Right kidney (tissue), 1 donor: Measurements from ENCODE around the gene CREBBP.

ENCODE experiments used
- DNase-seq: peaks from one replicate; pipeline ENCODE4 v3.0.0-alpha.2; 2016

Gene CREBBP

DNA sequence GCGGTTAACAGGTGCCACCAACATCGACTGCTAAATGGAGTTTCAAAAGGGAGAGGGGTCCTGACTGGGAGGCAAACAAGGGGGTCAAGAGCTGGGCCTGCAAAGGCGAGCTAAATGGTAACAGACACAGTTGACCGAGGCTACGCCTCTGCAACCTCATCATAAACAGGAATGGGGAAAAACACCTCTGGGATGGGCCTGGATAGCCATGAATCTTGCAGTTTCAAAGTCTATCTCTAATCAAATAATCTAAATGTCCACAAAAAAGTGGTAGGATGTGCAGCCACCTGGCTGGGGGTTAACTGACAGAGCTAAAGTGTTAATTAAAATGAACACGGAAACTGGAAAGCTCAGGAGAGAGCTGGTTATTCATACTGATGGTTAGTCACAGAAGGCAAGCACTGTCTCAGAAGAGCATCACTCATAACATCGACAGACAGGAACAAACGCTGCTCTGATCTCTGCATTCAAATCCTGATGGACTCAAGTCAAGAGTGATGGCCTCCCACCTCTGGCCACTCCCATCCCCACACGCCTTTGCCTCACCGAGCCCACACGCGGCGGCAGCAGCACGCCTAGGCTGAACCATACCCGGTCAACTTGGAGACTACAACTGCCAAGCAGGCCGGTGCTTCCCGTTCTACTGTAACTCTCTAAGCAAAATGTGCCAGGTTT, 56.3 kb downstream of the CREBBP start:
- DNase-seq: no peak

- DNase-seq: no peak
These were observed 57.1 kb downstream of the CREBBP start for GRCh38 chr16:3823427-3823826.

DNA sequence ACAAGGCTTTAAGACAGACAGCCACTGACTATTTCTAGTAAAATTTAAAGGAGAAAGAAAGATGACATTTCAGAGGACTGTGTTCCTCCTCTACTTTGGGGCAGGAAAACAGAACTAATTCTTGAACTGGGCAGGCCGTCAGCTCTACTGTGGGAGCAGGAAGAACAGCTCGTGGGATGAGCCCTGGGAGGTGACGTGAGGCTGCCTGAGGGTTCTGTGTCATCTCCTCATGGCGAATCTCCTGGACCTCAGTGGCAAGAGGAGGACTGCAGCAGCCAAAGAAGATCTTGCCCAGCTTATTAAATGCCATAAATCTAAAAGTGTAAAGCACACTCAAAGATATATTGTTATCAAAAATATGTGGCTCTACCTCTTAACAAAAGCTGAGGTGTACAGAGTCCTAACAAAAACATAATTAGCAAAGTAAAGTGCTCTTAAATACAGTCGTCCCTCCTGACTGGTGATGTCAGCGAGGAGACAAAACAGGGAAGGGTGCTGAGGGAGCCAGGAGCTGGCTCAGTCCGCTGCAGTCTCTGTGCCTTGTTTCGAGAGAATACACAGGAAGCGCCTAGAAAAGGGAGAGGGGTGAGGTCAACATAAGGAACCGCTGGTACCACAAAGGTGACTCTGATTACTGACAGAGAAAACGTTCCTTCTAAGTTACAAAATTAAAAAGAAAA, 58.0 kb downstream of the CREBBP start:
- DNase-seq: no peak

DNA sequence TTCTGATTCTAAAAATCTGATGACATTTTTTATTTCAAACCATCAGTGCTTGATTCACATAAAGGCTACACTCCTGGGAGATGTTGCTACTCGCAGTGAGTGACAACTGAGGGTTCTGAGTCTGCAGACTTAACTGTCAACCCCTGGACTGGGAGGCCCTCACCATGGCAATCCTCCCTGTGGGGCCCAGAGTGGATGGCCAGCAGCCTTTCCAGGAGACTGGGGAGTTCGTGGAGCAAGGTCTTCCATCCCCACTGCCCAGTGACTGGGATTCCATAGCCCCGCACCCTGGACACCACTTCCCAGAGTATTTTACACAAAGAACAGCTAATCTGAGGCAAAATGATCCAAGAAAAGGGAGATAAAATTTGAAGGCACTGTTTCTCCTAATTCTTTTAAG, 59.3 kb downstream of the CREBBP start:
- DNase-seq: no peak

- peak; percentile 8 for DNase-seq
These were observed 60.5 kb downstream of the CREBBP start for GRCh38 chr16:3819746-3820724.

DNA sequence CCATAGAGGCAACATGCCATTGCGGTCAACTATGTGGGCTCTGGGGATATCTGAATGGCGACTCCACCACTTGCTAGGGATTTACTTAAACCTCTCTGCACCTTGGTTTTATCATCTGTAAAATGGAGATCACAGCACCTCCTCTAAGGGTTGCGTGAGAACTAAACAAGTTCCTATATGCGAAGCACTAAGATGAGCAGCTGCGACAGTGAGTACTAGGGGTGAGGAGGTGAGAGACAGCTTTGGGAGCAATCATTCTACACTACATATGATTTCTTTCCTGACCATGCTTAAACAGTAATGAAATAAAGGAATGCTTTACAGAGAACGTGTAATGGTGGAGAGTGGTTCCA, 61.4 kb downstream of the CREBBP start:
- DNase-seq: no peak

DNA sequence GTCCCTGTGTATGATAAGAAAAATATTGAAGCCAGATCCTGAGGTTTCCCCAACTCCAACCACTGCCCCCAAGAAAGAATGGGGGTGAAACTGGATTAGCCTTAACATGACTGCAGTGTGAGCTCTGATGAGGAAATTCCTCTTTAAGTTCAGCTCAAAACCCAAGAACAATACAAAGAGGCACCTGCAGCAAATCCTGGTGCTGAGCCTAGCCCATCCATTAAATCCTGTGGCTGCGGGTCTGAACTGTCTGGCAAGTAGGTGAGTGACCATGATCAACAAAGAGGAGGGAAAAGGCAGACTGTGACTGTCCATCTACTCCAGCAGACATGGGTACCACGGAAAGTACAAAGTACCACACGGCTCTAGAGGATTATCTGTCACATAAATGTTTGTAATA, 64.2 kb downstream of the CREBBP start:
- DNase-seq: no peak

DNA sequence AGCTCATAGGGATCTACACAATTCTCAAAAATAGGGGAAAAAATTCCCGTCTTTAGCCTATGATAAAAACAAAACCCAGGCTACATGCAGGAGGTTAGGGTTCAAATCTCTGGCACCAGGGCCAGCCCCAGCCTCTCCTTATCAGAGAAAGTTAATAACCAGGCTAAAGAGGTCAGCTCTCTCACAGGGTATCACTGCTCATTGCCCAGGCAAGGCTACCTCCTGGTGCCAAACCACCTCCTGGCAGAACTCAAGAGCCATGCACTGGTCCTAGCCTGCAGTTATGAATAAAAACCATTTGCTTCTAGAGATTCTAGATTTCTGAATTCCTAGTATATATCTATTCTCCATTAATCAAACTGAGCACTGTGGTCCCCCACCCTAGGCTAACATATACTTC, 65.8 kb downstream of the CREBBP start:
- DNase-seq: no peak

DNA sequence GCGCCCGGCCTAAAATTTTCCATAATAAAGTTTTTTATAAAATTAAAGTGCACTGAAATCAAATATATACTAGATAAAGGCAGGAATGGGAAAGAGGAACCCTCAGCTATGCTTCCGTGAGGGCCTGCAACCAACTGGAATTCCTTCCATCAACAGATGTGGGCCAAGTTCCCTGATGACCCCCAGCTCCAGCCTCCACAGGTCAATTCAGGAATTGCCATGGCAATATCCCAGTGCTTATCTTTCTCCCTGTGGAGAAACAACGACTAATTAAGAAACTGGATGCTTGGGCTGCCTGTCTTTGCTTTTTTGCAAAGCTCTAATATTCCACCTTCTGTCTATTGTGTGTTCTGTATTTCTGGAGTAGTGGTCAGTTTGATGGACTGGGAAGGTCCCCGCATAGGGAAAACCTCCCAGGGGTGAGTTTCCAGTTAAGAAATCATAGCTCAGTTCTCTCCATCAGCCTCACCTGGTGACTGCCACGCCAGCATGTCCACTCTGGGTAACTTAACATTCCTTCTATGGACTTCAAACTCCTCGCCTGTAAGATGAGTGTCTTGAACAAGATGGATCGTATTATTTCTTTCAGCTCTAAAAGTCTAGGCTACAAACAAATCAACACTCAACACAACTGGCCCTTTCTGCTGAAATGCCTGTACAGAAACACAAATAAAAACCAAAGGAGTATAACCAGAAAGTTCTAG, 67.9 kb downstream of the CREBBP start:
- DNase-seq: no peak

DNA sequence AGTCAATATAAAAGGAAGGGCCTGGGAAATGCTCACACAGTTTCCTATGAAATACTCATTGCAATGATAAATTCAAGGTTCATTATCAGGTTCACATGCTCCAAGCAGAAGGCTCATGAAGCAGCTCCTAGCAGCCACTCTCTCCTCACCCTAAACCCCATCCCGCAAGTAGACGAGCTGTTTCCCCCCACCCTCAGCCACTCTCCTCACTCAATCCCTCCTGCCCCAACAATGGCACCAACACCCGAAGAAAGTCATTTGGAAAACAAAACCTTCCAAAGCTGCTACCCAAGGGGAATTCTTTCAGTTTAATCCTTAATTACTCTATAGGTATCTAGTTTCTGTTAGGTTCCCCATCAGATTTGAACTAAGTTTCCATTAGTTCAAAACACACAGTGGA, 69.7 kb downstream of the CREBBP start:
- DNase-seq: no peak

DNA sequence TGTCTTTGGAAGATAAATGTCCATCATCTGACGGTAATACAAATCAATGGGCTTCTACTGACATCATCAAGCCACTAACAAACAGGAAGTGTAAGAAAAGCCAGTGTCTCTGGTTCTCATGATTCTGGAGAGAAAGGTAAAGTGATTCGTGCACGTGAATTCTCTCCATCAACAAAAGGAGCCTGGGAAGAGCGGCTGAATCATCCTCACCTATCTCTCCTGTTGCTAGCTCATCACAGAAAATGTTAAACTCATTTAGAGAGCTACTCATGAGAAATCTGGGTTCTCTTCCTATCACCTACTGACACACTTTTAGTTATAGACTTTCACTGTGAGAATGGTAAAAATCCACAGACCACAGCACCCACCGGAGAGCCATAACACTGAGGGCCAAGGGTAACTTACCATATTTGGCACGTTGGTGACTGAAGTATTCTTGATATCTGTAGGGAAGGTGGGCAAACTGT, 70.3 kb downstream of the CREBBP start:
- DNase-seq: no peak

GRCh38 chr16:3808308-3809063, 72.0 kb downstream of the CREBBP start:
- no peak for DNase-seq

GRCh38 chr16:3807425-3808123, 72.9 kb downstream of the CREBBP start:
- DNase-seq: no peak

- DNase-seq: no peak
These were observed 76.0 kb downstream of the CREBBP start for GRCh38 chr16:3804426-3805016.

GRCh38 chr16:3800477-3801270, 79.8 kb downstream of the CREBBP start:
- no peak for DNase-seq

DNA sequence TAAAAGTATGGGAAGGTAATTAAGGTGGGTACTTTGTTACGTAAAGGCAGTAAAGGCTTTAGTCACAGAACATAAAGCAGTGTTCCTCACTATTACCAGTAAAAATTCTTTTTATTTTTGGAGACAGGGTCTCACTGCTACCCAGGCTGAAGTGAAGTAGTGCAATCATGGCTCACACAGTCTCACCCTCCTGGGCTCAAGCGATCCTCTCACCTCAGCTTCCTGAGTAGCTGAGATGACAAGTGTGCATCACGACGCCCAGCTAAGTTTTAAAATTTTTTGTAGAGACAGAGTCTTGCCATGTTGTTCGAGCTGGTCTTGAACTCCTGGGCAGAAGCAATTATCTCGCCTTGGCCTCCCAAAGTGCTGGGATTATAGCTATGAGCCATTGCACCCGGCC, 80.5 kb downstream of the CREBBP start:
- no peak for DNase-seq

- no peak for DNase-seq
These were observed 81.2 kb downstream of the CREBBP start for GRCh38 chr16:3799354-3799753.

GRCh38 chr16:3798838-3799237, 81.7 kb downstream of the CREBBP start:
- DNase-seq: no peak

- no peak for DNase-seq
These were observed 82.4 kb downstream of the CREBBP start for GRCh38 chr16:3797904-3798811.
